ENCODE measurements around the gene ATG16L2.

- TF ChIP-seq, protein P1, sequence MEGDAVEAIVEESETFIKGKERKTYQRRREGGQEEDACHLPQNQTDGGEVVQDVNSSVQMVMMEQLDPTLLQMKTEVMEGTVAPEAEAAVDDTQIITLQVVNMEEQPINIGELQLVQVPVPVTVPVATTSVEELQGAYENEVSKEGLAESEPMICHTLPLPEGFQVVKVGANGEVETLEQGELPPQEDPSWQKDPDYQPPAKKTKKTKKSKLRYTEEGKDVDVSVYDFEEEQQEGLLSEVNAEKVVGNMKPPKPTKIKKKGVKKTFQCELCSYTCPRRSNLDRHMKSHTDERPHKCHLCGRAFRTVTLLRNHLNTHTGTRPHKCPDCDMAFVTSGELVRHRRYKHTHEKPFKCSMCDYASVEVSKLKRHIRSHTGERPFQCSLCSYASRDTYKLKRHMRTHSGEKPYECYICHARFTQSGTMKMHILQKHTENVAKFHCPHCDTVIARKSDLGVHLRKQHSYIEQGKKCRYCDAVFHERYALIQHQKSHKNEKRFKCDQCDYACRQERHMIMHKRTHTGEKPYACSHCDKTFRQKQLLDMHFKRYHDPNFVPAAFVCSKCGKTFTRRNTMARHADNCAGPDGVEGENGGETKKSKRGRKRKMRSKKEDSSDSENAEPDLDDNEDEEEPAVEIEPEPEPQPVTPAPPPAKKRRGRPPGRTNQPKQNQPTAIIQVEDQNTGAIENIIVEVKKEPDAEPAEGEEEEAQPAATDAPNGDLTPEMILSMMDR (IDR thresholded peaks at IDR 0.05; ENCODE audit: low read length), result no peak
- TF ChIP-seq EZH2 (IDR thresholded peaks at IDR 0.05; ENCODE audit: borderline replicate concordance, low read length), result no peak
These were observed 46.8 kb upstream of the ATG16L2 start for GRCh38 chr11:72767203-72768062.

Measured in OCI-LY1 (cell line).